ENCODE results near the gene KRTAP5-3. TPM values are rescaled to one million over a fixed set of nuclear protein-coding genes. Genes with fewer than 3 reads are reported as not detected.
"Not testable (repeated sequence)": the region's sequence is repeated elsewhere in the genome, so short reads cannot be mapped to it uniquely, and the experiment has no call there.

KRTAP5-3 gene
- total and polyA plus RNA-seq, 4 donors: not detected

GRCh38 chr11:1628506-1629325 lies 20.5 kb upstream of the KRTAP5-3 start:
- intact Hi-C loops (cut with DNase I): loop anchor here (5.0 kb wide), 1 partner anchor 81 kb away; no protein-coding TSS in a partner anchor
- ATAC-seq (ENCODE audit: low FRiP score) (peak; percentile 75), DNase-seq (peak; percentile 63 to 87)

GRCh38 chr11:1625541-1625940 lies 17.3 kb upstream of the KRTAP5-3 start:
- Histone ChIP-seq H3K36me3 (ENCODE audit: control insufficient read depth in 1 of 2, insufficient read depth in 2 of 2, low read length in 1 of 2) (no peaks in the 10 kb centered on the region), H3K4me1 (ENCODE audit: control insufficient read depth in 1 of 2, insufficient read depth in 2 of 2, low read length in 2 of 2) (no peaks in the 10 kb centered on the region), H3K9me3 (ENCODE audit: control insufficient read depth, low read length) (no peaks in the 10 kb centered on the region), H3K27me3 (ENCODE audit: control insufficient read depth in 1 of 2, insufficient read depth in 2 of 2, low read length in 1 of 2) (no peaks in the 10 kb centered on the region), H3K4me3 (ENCODE audit: low read length in 2 of 2) (no peak overlapping the region), H3K27ac (ENCODE audit: low read depth in 1 of 2, low read length in 2 of 2) (no peak overlapping the region)
- WGBS, 2 donors: 82 to 87% methylated on average over 13 of the region's 13 CpGs
- DNase-seq (peak in 1 of 2 donors; percentile 45), ATAC-seq (ENCODE audit: low FRiP score) (peak; percentile 26)
- intact Hi-C loops (cut with DNase I): loop anchor here (5.0 kb wide), 1 partner anchor 78 kb away; no protein-coding TSS in a partner anchor

More at GRCh38 chr11:1628506-1629325, 20.5 kb upstream of the KRTAP5-3 start:
- H3K27me3 ChIP-seq (ENCODE audit: control insufficient read depth in 1 of 2, insufficient read depth in 2 of 2, low read length in 1 of 2): no peaks in the 10 kb centered on the region
- H3K36me3 ChIP-seq (ENCODE audit: control insufficient read depth in 1 of 2, insufficient read depth in 2 of 2, low read length in 1 of 2): no peaks in the 10 kb centered on the region
- 26 to 28% methylated on average over 35 of the region's 35 CpGs for WGBS, 2 donors
- H3K9me3 ChIP-seq (ENCODE audit: control insufficient read depth, low read length): no peaks in the 10 kb centered on the region
- no peak overlapping the region for H3K4me3 ChIP-seq (ENCODE audit: low read length in 2 of 2)
- no peak overlapping the region for H3K27ac ChIP-seq (ENCODE audit: low read depth in 1 of 2, low read length in 2 of 2)
- no peaks in the 10 kb centered on the region for H3K4me1 ChIP-seq (ENCODE audit: control insufficient read depth in 1 of 2, insufficient read depth in 2 of 2, low read length in 2 of 2)

DNA sequence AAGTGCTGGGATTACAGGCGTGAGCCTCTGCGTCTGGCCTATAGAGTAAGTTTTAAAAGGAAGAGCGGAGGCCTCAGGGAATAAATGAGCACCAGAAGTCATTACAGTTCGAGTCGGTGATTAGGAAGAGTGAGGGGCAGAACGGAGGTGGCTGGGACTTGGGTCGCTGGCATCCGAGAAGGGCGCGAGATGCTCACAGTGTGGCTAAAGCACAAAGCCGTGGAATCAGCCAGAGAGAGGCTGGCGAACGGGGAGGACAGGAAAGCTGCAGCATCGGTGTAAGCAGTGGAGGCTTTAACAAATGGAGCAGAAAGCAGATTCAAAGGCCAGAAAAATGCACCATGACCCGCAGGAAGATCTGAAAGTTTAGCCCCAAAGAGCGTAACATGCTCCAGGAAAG lies 16.4 kb upstream of the KRTAP5-3 start:
- no peak for ATAC-seq (ENCODE audit: low FRiP score)
- Histone ChIP-seq H3K27ac (ENCODE audit: low read depth in 1 of 2, low read length in 2 of 2) (no peak overlapping the region), H3K4me1 (ENCODE audit: control insufficient read depth in 1 of 2, insufficient read depth in 2 of 2, low read length in 2 of 2) (no peaks in the 10 kb centered on the region), H3K4me3 (ENCODE audit: low read length in 2 of 2) (no peak overlapping the region), H3K9me3 (ENCODE audit: control insufficient read depth, low read length) (no peaks in the 10 kb centered on the region), H3K36me3 (ENCODE audit: control insufficient read depth in 1 of 2, insufficient read depth in 2 of 2, low read length in 1 of 2) (no peaks in the 10 kb centered on the region), H3K27me3 (ENCODE audit: control insufficient read depth in 1 of 2, insufficient read depth in 2 of 2, low read length in 1 of 2) (no peaks in the 10 kb centered on the region)
- intact Hi-C loops (cut with DNase I): loop anchor here (5.0 kb wide), 1 partner anchor 77 kb away; no protein-coding TSS in a partner anchor
- WGBS, 2 donors: 77 to 79% methylated on average over 16 of the region's 16 CpGs
- DNase-seq: no peak

DNA sequence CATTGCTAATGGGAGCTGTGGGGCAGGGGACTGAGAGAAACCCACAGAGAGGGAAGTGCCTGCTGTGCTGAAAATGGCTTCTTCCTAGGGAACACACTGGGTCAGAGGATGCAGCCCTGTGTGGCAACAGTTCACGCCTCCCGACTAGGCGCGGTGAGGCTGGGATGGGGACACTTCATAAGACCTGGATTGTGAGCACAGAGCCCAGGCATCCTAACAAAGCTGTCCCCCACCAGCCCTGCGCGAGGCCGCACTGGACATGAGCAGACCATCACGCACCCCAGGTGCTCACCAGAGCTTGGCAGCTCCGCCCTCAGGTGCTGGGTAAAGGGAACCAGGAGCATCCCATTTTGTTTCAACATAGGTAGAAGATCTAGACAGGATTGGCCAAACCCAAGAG lies 15.5 kb upstream of the KRTAP5-3 start:
- H3K27ac ChIP-seq (ENCODE audit: low read depth in 1 of 2, low read length in 2 of 2): no peak overlapping the region
- ATAC-seq (ENCODE audit: low FRiP score): no peak
- intact Hi-C loops (cut with DNase I): no loop called here
- H3K9me3 ChIP-seq (ENCODE audit: control insufficient read depth, low read length): no peaks in the 10 kb centered on the region
- 76 to 82% methylated on average over 9 of the region's 9 CpGs for WGBS, 2 donors
- H3K36me3 ChIP-seq (ENCODE audit: control insufficient read depth in 1 of 2, insufficient read depth in 2 of 2, low read length in 1 of 2): no peaks in the 10 kb centered on the region
- H3K4me3 ChIP-seq (ENCODE audit: low read length in 2 of 2): no peak overlapping the region
- DNase-seq: no peak
- no peaks in the 10 kb centered on the region for H3K4me1 ChIP-seq (ENCODE audit: control insufficient read depth in 1 of 2, insufficient read depth in 2 of 2, low read length in 2 of 2)
- H3K27me3 ChIP-seq (ENCODE audit: control insufficient read depth in 1 of 2, insufficient read depth in 2 of 2, low read length in 1 of 2): no peaks in the 10 kb centered on the region

- intact Hi-C loops (cut with DNase I): no loop called here
- H3K9me3 ChIP-seq (ENCODE audit: control insufficient read depth, low read length): peaks cover 1% of the 10 kb centered on the region
- WGBS, 2 donors: 54 to 56% methylated on average over 1 of the region's 1 CpG
- no peaks in the 10 kb centered on the region for H3K27me3 ChIP-seq (ENCODE audit: control insufficient read depth in 1 of 2, insufficient read depth in 2 of 2, low read length in 1 of 2)
- no peak for DNase-seq
- no peak for ATAC-seq (ENCODE audit: low FRiP score)
- H3K36me3 ChIP-seq (ENCODE audit: control insufficient read depth in 1 of 2, insufficient read depth in 2 of 2, low read length in 1 of 2): no peaks in the 10 kb centered on the region
- H3K4me1 ChIP-seq (ENCODE audit: control insufficient read depth in 1 of 2, insufficient read depth in 2 of 2, low read length in 2 of 2): no peaks in the 10 kb centered on the region
- no peak within 1 kb of the TSS for H3K4me3 ChIP-seq (ENCODE audit: low read length in 2 of 2)
- no peak within 1 kb of the TSS for H3K27ac ChIP-seq (ENCODE audit: low read depth in 1 of 2, low read length in 2 of 2)
Measured at GRCh38 chr11:1622086-1622485, 13.8 kb upstream of the KRTAP5-3 start, which contains the start of gene KRTAP5-4. TSS of gene KRTAP5-4 (minus strand) at chr11:1622138. CDS start at chr11:1622093, 45 bp downstream.

DNA sequence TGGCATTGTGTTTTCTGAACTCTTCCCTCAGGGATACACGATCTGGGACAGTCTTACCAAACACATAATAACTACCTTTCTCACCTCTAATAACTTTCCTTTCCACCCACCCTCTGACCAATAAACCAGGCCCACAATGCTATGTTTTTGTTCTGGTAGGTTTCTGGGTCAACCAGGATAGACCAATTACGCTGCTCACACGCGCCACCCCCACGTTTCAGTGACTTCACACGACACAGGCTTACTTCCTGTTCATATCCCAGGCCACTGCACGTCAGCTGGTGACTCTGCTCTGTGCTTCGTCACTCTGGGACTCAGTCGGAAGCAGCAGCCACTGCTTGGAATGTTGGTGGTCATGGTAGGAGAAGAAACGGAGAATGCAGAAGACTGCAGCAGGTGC lies 11.2 kb upstream of the KRTAP5-3 start:
- Histone ChIP-seq H3K27me3 (ENCODE audit: control insufficient read depth in 1 of 2, insufficient read depth in 2 of 2, low read length in 1 of 2) (no peaks in the 10 kb centered on the region), H3K36me3 (ENCODE audit: control insufficient read depth in 1 of 2, insufficient read depth in 2 of 2, low read length in 1 of 2) (no peaks in the 10 kb centered on the region), H3K27ac (ENCODE audit: low read depth in 1 of 2, low read length in 2 of 2) (no peak overlapping the region), H3K4me1 (ENCODE audit: control insufficient read depth in 1 of 2, insufficient read depth in 2 of 2, low read length in 2 of 2) (no peaks in the 10 kb centered on the region), H3K9me3 (ENCODE audit: control insufficient read depth, low read length) (peaks cover 1% of the 10 kb centered on the region), H3K4me3 (ENCODE audit: low read length in 2 of 2) (no peak overlapping the region)
- no peak for DNase-seq
- intact Hi-C loops (cut with DNase I): no loop called here
- ATAC-seq (ENCODE audit: low FRiP score): no peak
- WGBS, 2 donors: 32 to 42% methylated on average over 10 of the region's 10 CpGs

GRCh38 chr11:1618231-1618630 lies 10.0 kb upstream of the KRTAP5-3 start:
- intact Hi-C loops (cut with DNase I): no loop called here
- ATAC-seq (ENCODE audit: low FRiP score) (no peak), DNase-seq (no peak)
- Histone ChIP-seq H3K27ac (ENCODE audit: low read depth in 1 of 2, low read length in 2 of 2) (no peak overlapping the region), H3K4me1 (ENCODE audit: control insufficient read depth in 1 of 2, insufficient read depth in 2 of 2, low read length in 2 of 2) (no peaks in the 10 kb centered on the region), H3K36me3 (ENCODE audit: control insufficient read depth in 1 of 2, insufficient read depth in 2 of 2, low read length in 1 of 2) (no peaks in the 10 kb centered on the region), H3K9me3 (ENCODE audit: control insufficient read depth, low read length) (peaks cover 1% of the 10 kb centered on the region), H3K4me3 (ENCODE audit: low read length in 2 of 2) (no peak overlapping the region), H3K27me3 (ENCODE audit: control insufficient read depth in 1 of 2, insufficient read depth in 2 of 2, low read length in 1 of 2) (no peaks in the 10 kb centered on the region)
- 78 to 82% methylated on average over 10 of the region's 10 CpGs for WGBS, 2 donors

- intact Hi-C loops (cut with DNase I); H3K36me3 ChIP-seq (ENCODE audit: control insufficient read depth in 1 of 2, insufficient read depth in 2 of 2, low read length in 1 of 2); H3K27ac ChIP-seq (ENCODE audit: low read depth in 1 of 2, low read length in 2 of 2); ATAC-seq (ENCODE audit: low FRiP score); H3K27me3 ChIP-seq (ENCODE audit: control insufficient read depth in 1 of 2, insufficient read depth in 2 of 2, low read length in 1 of 2); H3K4me1 ChIP-seq (ENCODE audit: control insufficient read depth in 1 of 2, insufficient read depth in 2 of 2, low read length in 2 of 2); H3K9me3 ChIP-seq (ENCODE audit: control insufficient read depth, low read length); DNase-seq; H3K4me3 ChIP-seq (ENCODE audit: low read length in 2 of 2): not testable (repeated sequence)
- 55 to 57% methylated on average over 5 of the region's 5 CpGs for WGBS, 2 donors
Measured at GRCh38 chr11:1607901-1608300, 362 bp downstream of the KRTAP5-3 start.
